ENCODE measurements around the gene EPHB1.

DNA sequence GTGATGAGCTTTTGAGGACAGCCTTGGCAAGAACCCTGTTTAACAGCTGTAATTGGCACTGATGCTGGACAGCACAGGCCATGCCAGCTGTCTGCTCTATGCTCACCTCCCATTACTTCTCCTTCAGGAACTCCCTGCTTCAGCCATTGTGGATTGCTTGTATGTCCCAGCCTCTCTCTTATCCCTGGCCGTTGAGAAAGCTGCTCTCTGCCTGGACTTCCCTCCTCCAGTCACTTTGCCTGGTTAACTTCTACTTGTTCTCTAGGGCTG, 444.5 kb downstream of the EPHB1 start:
- TF ChIP-seq POLR2A (IDR thresholded peaks at IDR 0.05; ENCODE audit: low read depth, low read length) (no peak), POLR2AphosphoS5 (IDR thresholded peaks at IDR 0.05; ENCODE audit: low read depth, low read length) (no peak), TAF1 (IDR thresholded peaks at IDR 0.05; ENCODE audit: low read depth, low read length) (no peak)

Measured in GM12891 (cell line).